NCI-H1930 (cell line): ENCODE measurements around the gene SPTBN4.
A peak's percentile ranks its signal among the peaks of the same experiment; 100 is the strongest.
"Not testable (repeated sequence)": the region's sequence is repeated elsewhere in the genome, so short reads cannot be mapped to it uniquely, and the experiment has no call there.

Source experiments
- DNase-seq, 2 experiments: peaks; one replicate each; lab custom pipeline; 2025; lab: John Stamatoyannopoulos, UW

Gene SPTBN4

GRCh38 chr19:40466985-40467734 lies at the start of gene SPTBN4:
Gene SPTBN4, plus strand, starts transcription at chr19:40467001. Its CDS starts 5,621 bp downstream, at chr19:40472622.
- DNase-seq: no peak

DNA sequence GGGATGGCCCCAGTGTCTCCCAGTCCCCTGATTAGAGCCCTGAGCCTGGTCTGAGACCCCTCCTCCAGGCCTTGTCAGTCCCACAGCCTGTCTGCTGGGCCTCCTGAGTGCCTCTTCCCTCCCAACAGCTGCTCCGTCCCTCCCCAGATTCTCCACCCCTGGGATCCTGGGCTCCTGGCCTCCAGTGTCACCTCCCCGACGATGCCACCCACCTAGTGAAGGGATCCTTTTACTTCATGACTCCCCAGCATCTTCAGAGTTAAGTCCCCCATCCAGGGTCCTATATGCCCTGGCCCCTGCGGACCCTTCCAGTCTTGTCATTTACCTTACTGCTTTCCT lies 49.2 kb upstream of the SPTBN4 start:
- no peak for DNase-seq

DNA sequence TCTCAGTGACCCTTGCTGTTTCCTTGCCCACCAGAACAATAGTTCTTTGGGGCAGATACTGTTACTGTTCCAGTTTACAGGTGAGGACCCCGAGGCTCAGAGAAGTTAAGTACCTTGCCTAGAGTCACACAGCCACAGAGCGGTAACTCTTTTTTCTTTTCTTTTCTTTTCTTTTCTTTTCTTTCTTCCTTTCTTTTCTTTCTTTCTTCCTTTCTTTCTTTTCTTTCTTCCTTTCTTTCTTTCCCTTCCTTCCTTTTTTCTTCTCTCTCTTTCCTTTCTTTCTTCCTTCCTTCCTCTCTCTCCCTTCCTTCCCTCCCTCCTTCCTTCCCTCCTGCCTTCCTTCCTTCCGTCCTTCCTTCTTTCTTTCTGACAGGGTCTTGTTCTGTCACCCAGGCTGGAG lies 48.8 kb upstream of the SPTBN4 start:
- DNase-seq: no peak

- no peak for DNase-seq
These were observed 47.7 kb upstream of the SPTBN4 start for GRCh38 chr19:40419066-40419612.

GRCh38 chr19:40419780-40420179 lies 47.0 kb upstream of the SPTBN4 start:
- no peak for DNase-seq

- DNase-seq: no peak
These were observed 46.4 kb upstream of the SPTBN4 start for GRCh38 chr19:40420451-40420765.

- peak; percentile 68 to 79 for DNase-seq
These were observed 45.7 kb upstream of the SPTBN4 start for GRCh38 chr19:40420766-40421765.

DNA sequence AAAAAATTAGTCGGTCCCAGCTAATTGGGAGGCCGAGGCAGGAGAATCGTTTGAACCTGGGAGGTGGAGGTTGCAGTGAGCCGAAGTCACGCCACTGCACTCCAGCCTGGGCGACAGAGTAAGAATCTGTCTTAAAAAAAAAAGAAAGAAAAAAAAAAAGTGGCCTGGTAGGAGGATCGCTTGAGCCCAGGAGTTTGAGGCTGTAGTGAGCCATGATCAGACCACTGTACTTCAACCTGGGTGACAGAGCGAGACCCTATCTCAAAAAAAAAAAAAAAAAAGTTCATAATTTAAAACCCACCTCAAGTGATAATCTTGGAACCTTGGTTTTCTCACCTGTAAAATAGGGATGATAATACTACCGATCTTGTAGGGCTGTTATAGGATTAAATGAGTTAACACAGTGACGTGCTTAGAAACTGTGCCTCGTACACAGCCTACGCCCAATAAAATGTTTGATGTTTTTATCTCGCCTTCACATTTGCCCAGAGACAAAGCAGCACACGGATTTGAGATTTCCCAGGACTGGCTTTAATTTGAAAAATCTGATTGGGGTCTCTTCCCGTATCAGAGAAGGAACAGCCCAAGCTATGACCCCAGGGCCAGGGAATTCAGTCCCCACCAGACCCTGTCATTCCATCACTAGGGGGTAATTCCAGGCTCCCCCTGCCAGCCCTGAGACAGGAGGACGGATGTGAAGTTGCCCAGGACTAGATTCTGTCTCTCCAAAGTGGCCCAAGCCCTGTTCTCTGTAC lies 44.6 kb upstream of the SPTBN4 start:
- DNase-seq: no peak

GRCh38 chr19:40422748-40423566 lies 43.8 kb upstream of the SPTBN4 start:
- DNase-seq: no peak

DNA sequence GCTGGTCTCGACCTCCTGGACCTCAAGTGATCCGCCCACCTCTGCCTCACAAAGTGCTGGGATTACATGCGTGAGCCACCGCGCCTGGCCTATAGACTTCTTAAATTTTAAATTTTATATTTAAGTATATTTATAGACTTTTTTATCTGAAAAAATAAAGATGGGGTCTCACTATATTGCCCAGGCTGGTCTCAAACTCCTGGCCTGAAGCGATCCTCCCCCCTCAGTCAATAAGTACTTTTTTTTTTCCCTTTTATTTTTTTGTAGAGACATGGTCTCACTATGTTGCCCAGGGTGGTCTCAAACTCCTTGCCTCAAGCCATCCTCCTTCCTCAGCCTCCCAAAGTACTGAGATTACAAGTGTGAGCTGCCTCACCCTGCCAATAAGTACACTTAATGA lies 42.9 kb upstream of the SPTBN4 start:
- no peak for DNase-seq

GRCh38 chr19:40424637-40425449 lies 42.0 kb upstream of the SPTBN4 start:
- no peak for DNase-seq

DNA sequence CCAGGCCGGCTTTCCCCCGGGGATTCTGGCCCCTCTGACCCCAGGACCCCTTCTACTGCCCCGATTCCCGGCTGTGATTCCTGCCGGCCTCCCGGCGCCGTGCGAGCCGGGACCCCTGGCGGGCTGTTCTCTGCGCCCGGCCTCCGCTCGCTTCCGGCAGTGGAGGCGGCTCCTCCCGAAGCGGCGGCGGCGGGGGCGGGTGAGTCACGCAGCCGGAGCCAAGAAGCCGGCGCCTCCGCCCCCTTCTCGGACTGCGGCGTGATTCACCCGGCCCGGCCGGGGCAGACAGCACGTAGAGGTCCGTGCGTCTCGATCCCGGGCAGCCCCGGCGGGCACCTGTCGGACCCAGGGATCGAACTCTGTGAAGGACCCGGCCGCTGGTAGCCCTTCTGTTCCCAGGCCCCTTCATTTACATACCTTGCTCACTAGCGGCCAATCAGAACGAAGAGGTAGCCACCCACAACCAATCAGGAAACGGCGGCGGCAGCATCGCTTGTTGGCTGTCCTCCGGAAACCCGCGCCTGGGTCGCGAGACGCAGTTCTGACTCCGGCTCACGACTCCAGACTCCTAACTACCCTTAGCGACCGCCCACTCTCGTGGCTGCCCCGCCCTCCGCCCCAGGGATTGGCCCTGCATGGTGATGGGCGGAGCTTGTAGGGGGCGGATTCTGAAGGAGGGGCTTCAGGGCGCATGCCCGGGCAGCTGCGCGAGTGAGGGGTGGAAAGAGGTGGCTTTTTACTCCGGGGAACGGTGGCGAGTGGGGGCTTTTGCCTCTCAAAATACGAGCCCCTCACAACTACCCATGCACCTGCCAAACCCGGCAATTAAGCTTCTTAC lies 41.1 kb upstream of the SPTBN4 start, which contains the start of gene SERTAD1:
SERTAD1 (minus strand) TSS at position 543 of the 838 bp plus-strand sequence. CDS start 2,446 bp downstream, outside the sequence.
- peak; percentile 99 to 100 for DNase-seq

GRCh38 chr19:40428197-40428596 lies 38.6 kb upstream of the SPTBN4 start:
- DNase-seq: not testable (repeated sequence)

- DNase-seq: not testable (repeated sequence)
These were observed 36.6 kb upstream of the SPTBN4 start for GRCh38 chr19:40430242-40430641.

DNA sequence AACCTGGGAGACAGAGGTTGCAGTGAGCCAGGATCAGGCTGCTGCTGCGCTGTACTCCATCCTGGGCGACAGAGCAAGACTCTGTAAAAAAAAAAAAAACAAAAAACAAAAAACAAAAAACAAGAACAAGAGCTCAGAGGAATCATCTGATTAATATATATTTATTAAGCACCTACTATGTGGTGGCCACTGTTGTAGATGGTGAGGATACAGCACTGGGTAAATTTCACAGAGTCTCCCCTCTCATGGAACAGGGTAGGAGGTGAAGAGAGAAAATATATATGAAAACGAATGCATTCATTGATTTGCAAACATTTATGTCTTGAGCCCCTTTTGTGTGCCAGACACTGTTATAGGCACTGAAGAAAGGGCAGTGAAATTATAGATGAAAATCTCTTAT lies 35.1 kb upstream of the SPTBN4 start:
- DNase-seq: no peak

- DNase-seq: not testable (repeated sequence)
These were observed 34.0 kb upstream of the SPTBN4 start for GRCh38 chr19:40432760-40433159.

GRCh38 chr19:40433391-40434216 lies 33.2 kb upstream of the SPTBN4 start:
- DNase-seq: peak; percentile 53 to 80

DNA sequence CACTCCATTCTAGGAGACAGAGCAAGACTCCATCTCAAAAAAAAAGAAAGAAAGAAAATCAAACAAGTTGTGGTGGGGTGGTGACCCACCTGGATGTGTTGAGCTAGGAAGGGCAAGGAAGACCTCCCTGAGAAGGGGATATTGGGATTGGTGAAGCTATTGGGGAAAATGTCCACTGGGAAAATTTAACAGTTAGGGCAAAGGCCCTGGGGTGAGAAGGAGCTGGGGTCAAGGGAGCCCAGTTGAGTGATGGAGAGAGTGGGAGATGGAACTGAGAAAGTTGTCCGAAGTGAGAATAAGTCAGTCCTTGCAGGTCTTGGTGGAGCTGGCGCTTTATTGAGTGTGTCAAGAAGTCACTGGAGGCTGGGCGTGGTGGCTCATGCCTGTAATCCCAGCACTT lies 28.5 kb upstream of the SPTBN4 start:
- DNase-seq: no peak
